Adrenal gland (tissue), 12 donors: Measurements from ENCODE around the gene GPR37L1. TPM values are rescaled to one million over a fixed set of nuclear protein-coding genes. Genes with fewer than 3 reads are reported as not detected.

Source experiments
- DNase-seq, 7 donors: peaks; one replicate each; pipeline ENCODE4 v3.0.0-alpha.2; 2019 to 2020
- H3K27ac ChIP-seq, 5 donors: fragments of 200-600 bp; sonication (generic) in 4 of 5; 1 replicate in 3 of 5; 2 replicates in 2 of 5; pipeline versions ENCODE4 v1.5.1 to v1.8.0; 2016 to 2020; ENCODE audit warnings: mild to moderate bottlenecking in 1 of 5
- H3K27me3 ChIP-seq: fragments of 200-600 bp; 2 replicates; pipeline ENCODE4 v1.8.0; 2021
- H3K36me3 ChIP-seq, 2 donors: fragments of 200-600 bp; replicated peaks in 1 of 2; 1 replicate in 1 of 2; 2 replicates in 1 of 2; pipeline versions ENCODE4 v1.5.1 to v1.8.0; 2018 to 2022
- H3K4me1 ChIP-seq, 2 donors: fragments of 200-600 bp; replicated peaks in 1 of 2; 1 replicate in 1 of 2; 2 replicates in 1 of 2; pipeline versions ENCODE4 v1.5.1 to v1.8.0; 2018 to 2021
- H3K4me3 ChIP-seq, 4 donors: fragments of 200-600 bp; sonication (generic) in 3 of 4; one replicate each; pipeline ENCODE4 v1.5.1; 2016 to 2018
- H3K9me3 ChIP-seq, 3 donors: fragments of 200-600 bp; sonication (generic) in 1 of 3; replicated peaks in 1 of 3; 1 replicate in 2 of 3; 2 replicates in 1 of 3; pipeline versions ENCODE4 v1.5.1 to v1.8.0; 2016 to 2021
- POLR2A ChIP-seq, 2 donors: fragments of 450-650 bp; IDR thresholded peaks; one replicate each; pipeline ENCODE4 v1.6.1; 2017; ENCODE audit warnings: antibody characterized with exemption in 2 of 2, mild to moderate bottlenecking in 2 of 2, moderate library complexity in 1 of 2
- WGBS, 4 donors: extraction: QIAGEN DNeasy Blood & Tissue Kit in 2 of 4; methylation state at CpG; one replicate each; pipeline versions ENCODE4 v1.1.5 to v1.1.7; 2013 to 2017; 5-methylcytosine and 5-hydroxymethylcytosine counted together
- intact Hi-C, 2 donors: fragments of 100-400 bp; cut with DNase I; formaldehyde crosslinking; loops; one replicate each; pipeline versions ENCODE4 v1.14.1 to v1.15.0; 2022 to 2023
- polyA plus RNA-seq, 3 donors: library from polyadenylated mRNA; stranded (reverse); fragments of 200-250 nt in 2 of 3; fragments of 350-450 nt in 1 of 3; fragmentation: Illumina TruSeq in 1 of 3; extraction: RNeasy Lipid Tissue Mini Kit (QIAGEN cat#74804) in 1 of 3; gene quantifications; one replicate each; pipeline ENCODE4 v1.2.3, GENCODE V29; 2013 to 2014
- total RNA-seq, 9 donors: library from RNA; depleted of rRNA in 4 of 9; stranded (reverse); fragments of >200 nt in 4 of 9; fragments of 120-200 nt in 1 of 9; fragmentation: NEBNext Ultra II Directional in 1 of 9; extraction: Animal tissue kit (Norgen Biotek cat#: 25700) in 1 of 9; gene quantifications; one replicate each; pipeline versions ENCODE4 v1.1.0 to v1.2.4, GENCODE V29; 2013 to 2023
- TF ChIP-seq, protein P1 (sequence below), 6 experiments: fragments of 450-650 bp in 4 of 6; fragments of 200-600 bp in 2 of 6; sonication (generic) in 1 of 6; IDR thresholded peaks; 1 replicate in 5 of 6; 2 replicates in 1 of 6; pipeline versions ENCODE4 v1.5.1 to v1.8.0; 2016 to 2021; ENCODE audit warnings: antibody characterized with exemption in 6 of 6, mild to moderate bottlenecking in 2 of 6, moderate library complexity in 1 of 6
- donor health status: healthy with polysubstance abuse.
- donor health status: Bipolar disorder and iron deficiency.
- donor health status: DM: yes; HTN: yes; CAD: no.
- donor health status: DM: no; HTN: no; CAD: no.
- donor health status: DM: no; HTN: no; CAD: no.
- donor health status: DM: yes; HTN: yes; CAD: no.

GPR37L1 gene
- total and polyA plus RNA-seq, 12 donors = under 0.01 to 0.49 (median 0.24) TPM; not detected in 1

DNA sequence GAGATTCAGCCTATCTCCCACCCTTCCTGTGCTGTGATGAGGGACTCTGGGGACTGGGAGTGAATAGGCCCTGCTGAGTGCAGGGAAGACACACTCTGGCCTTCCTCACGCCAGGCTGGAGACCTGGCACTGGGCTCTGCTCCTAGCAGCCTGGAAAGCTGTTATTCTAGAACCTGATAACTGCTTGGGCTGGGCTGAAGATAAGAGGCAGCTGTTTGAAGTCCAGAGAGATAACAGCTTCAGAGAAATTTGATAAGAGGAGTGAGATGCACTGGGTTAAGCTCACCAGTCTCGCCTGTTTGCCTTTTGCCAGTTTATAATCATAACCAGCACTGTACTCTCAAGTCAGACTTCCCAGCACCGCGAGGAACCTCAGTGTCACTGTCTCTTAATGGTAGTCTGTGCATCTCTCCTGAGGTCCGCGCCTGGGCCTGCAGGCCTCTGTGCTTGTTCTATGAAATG lies 46.6 kb upstream of the GPR37L1 start:
- H3K9me3 ChIP-seq = no peaks in the 10 kb centered on the region
- intact Hi-C loops = no loop called here
- WGBS, 4 donors = 65 to 87% (median 70%) methylated on average over 6 of the region's 6 CpGs
- no peak for TF ChIP-seq POLR2A (IDR thresholded peaks at IDR 0.05)
- TF ChIP-seq, protein P1, sequence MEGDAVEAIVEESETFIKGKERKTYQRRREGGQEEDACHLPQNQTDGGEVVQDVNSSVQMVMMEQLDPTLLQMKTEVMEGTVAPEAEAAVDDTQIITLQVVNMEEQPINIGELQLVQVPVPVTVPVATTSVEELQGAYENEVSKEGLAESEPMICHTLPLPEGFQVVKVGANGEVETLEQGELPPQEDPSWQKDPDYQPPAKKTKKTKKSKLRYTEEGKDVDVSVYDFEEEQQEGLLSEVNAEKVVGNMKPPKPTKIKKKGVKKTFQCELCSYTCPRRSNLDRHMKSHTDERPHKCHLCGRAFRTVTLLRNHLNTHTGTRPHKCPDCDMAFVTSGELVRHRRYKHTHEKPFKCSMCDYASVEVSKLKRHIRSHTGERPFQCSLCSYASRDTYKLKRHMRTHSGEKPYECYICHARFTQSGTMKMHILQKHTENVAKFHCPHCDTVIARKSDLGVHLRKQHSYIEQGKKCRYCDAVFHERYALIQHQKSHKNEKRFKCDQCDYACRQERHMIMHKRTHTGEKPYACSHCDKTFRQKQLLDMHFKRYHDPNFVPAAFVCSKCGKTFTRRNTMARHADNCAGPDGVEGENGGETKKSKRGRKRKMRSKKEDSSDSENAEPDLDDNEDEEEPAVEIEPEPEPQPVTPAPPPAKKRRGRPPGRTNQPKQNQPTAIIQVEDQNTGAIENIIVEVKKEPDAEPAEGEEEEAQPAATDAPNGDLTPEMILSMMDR (IDR thresholded peaks at IDR 0.05) = no peak
- peaks cover 0 to 6% of the 10 kb centered on the region in 2 donors for H3K4me1 ChIP-seq
- H3K27ac ChIP-seq = no peak overlapping the region
- DNase-seq = peak in 1 of 7 donors; percentile 7
- H3K4me3 ChIP-seq = no peak overlapping the region
- no peaks in the 10 kb centered on the region for H3K36me3 ChIP-seq
- no peaks in the 10 kb centered on the region for H3K27me3 ChIP-seq

GRCh38 chr1:202078241-202078640 lies 44.5 kb upstream of the GPR37L1 start:
- Histone ChIP-seq H3K27ac (no peak overlapping the region), H3K9me3 (no peaks in the 10 kb centered on the region), H3K4me1 (no peaks in the 10 kb centered on the region), H3K4me3 (no peak overlapping the region), H3K27me3 (no peaks in the 10 kb centered on the region), H3K36me3 (no peaks in the 10 kb centered on the region)
- intact Hi-C loops = no loop called here
- no peak for DNase-seq
- TF ChIP-seq, protein P1 (IDR thresholded peaks at IDR 0.05) = no peak
- TF ChIP-seq POLR2A (IDR thresholded peaks at IDR 0.05) = no peak
- WGBS, 4 donors = 76 to 82% (median 76%) methylated on average over 3 of the region's 3 CpGs

DNA sequence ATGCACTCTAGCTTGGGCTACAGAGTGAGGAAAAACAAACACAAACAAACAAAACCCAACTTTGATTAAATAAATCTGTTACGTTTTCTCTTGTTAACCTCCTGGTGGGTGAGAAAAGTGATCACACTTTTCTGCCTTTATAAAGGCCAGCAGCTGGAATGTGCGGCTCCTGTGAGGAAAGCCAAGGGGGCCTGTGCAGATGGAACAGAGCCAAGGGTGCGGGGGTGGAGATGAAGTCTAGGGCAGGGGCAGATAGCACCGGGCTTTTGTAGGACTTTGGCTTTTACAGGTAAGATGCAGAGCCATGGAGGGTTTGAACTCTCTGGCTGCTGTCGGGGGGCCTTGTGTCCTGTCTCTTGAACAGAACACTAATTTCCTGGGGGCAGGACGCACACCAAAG lies 40.7 kb upstream of the GPR37L1 start:
- DNase-seq = no peak
- H3K9me3 ChIP-seq = no peaks in the 10 kb centered on the region
- H3K4me3 ChIP-seq = no peak overlapping the region
- H3K4me1 ChIP-seq = no peaks in the 10 kb centered on the region
- TF ChIP-seq POLR2A (IDR thresholded peaks at IDR 0.05) = no peak
- TF ChIP-seq, protein P1 (IDR thresholded peaks at IDR 0.05) = no peak
- intact Hi-C loops = no loop called here
- no peaks in the 10 kb centered on the region for H3K36me3 ChIP-seq
- H3K27me3 ChIP-seq = no peaks in the 10 kb centered on the region
- H3K27ac ChIP-seq = no peak overlapping the region
- WGBS, 4 donors = 76 to 84% (median 80%) methylated on average over 6 of the region's 6 CpGs

DNA sequence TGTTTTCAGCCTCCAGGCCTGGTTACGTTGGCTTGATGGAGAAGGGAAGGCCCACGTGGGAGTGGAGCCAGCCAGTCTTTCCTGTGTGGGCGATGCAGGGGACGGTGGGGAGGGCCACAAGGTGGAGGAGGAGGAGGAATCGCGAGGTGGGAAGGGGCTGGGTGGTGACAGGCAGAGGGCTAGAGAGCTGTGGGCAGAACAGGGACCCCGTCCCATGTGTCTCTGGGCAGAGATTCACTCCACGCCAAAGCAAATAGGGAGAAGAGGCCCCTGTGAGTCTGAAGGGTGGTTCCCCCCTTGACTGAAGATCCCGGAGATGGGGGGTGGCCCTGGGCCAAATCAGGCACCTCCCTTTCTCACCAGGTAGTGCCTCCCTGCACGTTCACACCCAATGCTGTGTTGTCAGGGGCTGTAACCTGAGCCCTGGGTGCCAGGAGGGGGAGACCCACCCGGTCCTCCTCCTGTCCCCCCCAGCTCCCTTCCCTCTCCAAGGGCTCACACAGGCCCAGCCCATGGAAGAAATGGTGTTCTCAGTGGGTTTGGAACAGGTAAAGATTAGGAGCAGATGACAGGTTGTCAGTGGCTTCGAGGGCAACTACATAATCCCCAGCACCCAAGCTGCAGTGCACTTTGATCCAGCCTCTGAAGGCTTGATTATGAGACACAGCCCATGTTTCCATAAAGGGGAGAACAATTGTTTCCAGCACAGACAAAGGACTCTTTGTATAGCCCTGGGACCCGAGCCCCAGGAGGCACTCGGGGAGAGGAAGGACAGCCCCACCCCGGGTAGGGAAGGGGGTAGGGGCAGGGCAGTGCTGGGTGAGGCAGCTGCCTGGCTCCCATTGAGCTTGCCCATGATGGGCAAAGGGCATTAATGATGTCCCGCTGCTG lies 37.7 kb upstream of the GPR37L1 start:
- TF ChIP-seq POLR2A (IDR thresholded peaks at IDR 0.05) = no peak
- TF ChIP-seq, protein P1 (IDR thresholded peaks at IDR 0.05) = no peak
- H3K36me3 ChIP-seq = no peaks in the 10 kb centered on the region
- H3K4me1 ChIP-seq = no peaks in the 10 kb centered on the region
- H3K4me3 ChIP-seq = no peak overlapping the region
- H3K9me3 ChIP-seq = no peaks in the 10 kb centered on the region
- no peak overlapping the region for H3K27ac ChIP-seq
- intact Hi-C loops = no loop called here
- 71 to 79% (median 72%) methylated on average over 13 to 16 of the region's 16 CpGs for WGBS, 4 donors
- no peaks in the 10 kb centered on the region for H3K27me3 ChIP-seq
- DNase-seq = no peak
